Naive thymus-derived CD8-positive, alpha-beta T cell (primary cell): Measurements from ENCODE around the gene A1CF. TPM values are rescaled to one million over a fixed set of nuclear protein-coding genes. Genes with fewer than 3 reads are reported as not detected.
"Not testable (repeated sequence)": the region's sequence is repeated elsewhere in the genome, so short reads cannot be mapped to it uniquely, and the experiment has no call there.

Source experiments
- ATAC-seq, 2 donors: fragments of 150-1000 bp; cut with Tn5 transposase in 1 of 2; sonication (Bioruptor Pico), chemical (Tn5 transposase) in 1 of 2; 1 replicate in 1 of 2; 2 replicates in 1 of 2; pipeline ENCODE4 v1.10.0; 2021; ENCODE audit warnings: mild to moderate bottlenecking in 2 of 2, moderate library complexity in 2 of 2
- POLR2A ChIA-PET: fragments of 350-600 bp; sonication (Branson Sonifier 250); formaldehyde crosslinking; loops from one replicate; lab custom pipeline; 2021; ENCODE audit warnings: antibody characterized with exemption; lab: Charles Lee
- DNase-seq, 10 donors: peaks; one replicate each; pipeline versions ENCODE4 v3.0.0 to v3.0.0-alpha.2; 2020 to 2022
- H3K27ac Mint-ChIP-seq, 10 donors: one replicate each; pipeline ENCODE4 v1.8.0; 2020 to 2022; ENCODE audit warnings: mild to moderate bottlenecking in 10 of 10, mixed read lengths in 10 of 10, moderate library complexity in 4 of 10, inconsistent platforms in 1 of 10
- H3K27me3 Mint-ChIP-seq, 5 donors: one replicate each; pipeline ENCODE4 v1.8.0; 2021 to 2022; ENCODE audit warnings: mixed read lengths in 5 of 5
- H3K36me3 Mint-ChIP-seq, 3 donors: one replicate each; pipeline ENCODE4 v1.8.0; 2020 to 2022; ENCODE audit warnings: mixed read lengths in 3 of 3, mild to moderate bottlenecking in 2 of 3, inconsistent platforms in 1 of 3
- H3K4me1 Mint-ChIP-seq, 4 donors: one replicate each; pipeline ENCODE4 v1.8.0; 2021 to 2022; ENCODE audit warnings: mixed read lengths in 4 of 4
- H3K4me3 Mint-ChIP-seq, 10 donors: one replicate each; pipeline ENCODE4 v1.8.0; 2020 to 2022; ENCODE audit warnings: mild to moderate bottlenecking in 10 of 10, mixed read lengths in 10 of 10, moderate library complexity in 6 of 10, inconsistent platforms in 1 of 10
- H3K9me3 Mint-ChIP-seq, 9 donors: one replicate each; pipeline ENCODE4 v1.8.0; 2020 to 2022; ENCODE audit warnings: mixed read lengths in 9 of 9, mild to moderate bottlenecking in 3 of 9, inconsistent platforms in 1 of 9, moderate library complexity in 1 of 9
- polyA plus RNA-seq, 3 donors: library from polyadenylated mRNA; unstranded; fragments of 300-500 nt; fragmentation: Illumina TruSeq; gene quantifications; one replicate each; pipeline ENCODE4 v1.2.3, GENCODE V29; 2021
- total RNA-seq, 8 experiments: library from RNA in 2 of 8; stranded (reverse) in 2 of 8; gene quantifications; one replicate each; pipeline ENCODE4 v1.2.3 and lab custom pipeline; 2021 to 2026

The A1CF gene
- total and polyA plus RNA-seq, 5 experiments from 2014 or later, result not detected

GRCh38 chr10:50896721-50897120 lies 11.3 kb upstream of the A1CF start:
- ATAC-seq (no peak), DNase-seq (no peak)
- H3K9me3 Mint-ChIP-seq, result no peaks in the 10 kb centered on the region
- no peaks in the 10 kb centered on the region for H3K4me1 Mint-ChIP-seq
- H3K27me3 Mint-ChIP-seq, result peaks cover 10 to 27% (median 21%) of the 10 kb centered on the region in 5 donors
- no peaks in the 10 kb centered on the region for H3K36me3 Mint-ChIP-seq
- no peak overlapping the region for H3K4me3 Mint-ChIP-seq
- H3K27ac Mint-ChIP-seq, result no peak overlapping the region
- POLR2A ChIA-PET, result no interaction called here

- no peaks in the 10 kb centered on the region for H3K36me3 Mint-ChIP-seq
- POLR2A ChIA-PET, result no interaction called here
- no peaks in the 10 kb centered on the region for H3K4me1 Mint-ChIP-seq
- DNase-seq (no peak), ATAC-seq (no peak)
- no peak overlapping the region for H3K4me3 Mint-ChIP-seq
- no peaks in the 10 kb centered on the region for H3K9me3 Mint-ChIP-seq
- no peak overlapping the region for H3K27ac Mint-ChIP-seq
- peaks cover 11 to 17% (median 15%) of the 10 kb centered on the region in 5 donors for H3K27me3 Mint-ChIP-seq
These were observed 8.9 kb upstream of the A1CF start for GRCh38 chr10:50894312-50894711.

DNA sequence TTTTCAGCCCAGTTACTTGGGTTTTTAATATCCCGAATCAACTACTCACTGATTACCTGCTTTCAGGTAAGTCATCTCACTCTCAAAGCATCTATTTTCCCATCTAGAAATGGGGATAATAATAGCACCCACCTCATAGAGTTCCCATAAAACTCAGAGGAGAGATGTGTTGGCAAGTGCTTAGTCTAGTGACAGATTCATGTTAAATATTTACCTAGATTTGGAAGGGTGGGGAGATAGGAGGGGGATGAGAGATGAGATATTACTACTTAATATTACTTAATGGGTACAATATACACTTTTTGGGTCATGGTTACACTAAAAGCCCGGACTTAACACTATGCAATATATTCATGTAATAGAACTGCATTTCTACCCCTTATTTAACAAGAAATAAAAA lies 7.0 kb upstream of the A1CF start:
- DNase-seq (no peak), ATAC-seq (no peak)
- Mint-ChIP-seq H3K9me3 (no peaks in the 10 kb centered on the region), H3K27ac (no peak overlapping the region), H3K4me1 (no peaks in the 10 kb centered on the region), H3K4me3 (no peak overlapping the region), H3K27me3 (peaks cover 7 to 17% (median 13%) of the 10 kb centered on the region in 5 donors), H3K36me3 (no peaks in the 10 kb centered on the region)
- POLR2A ChIA-PET, result no interaction called here

DNA sequence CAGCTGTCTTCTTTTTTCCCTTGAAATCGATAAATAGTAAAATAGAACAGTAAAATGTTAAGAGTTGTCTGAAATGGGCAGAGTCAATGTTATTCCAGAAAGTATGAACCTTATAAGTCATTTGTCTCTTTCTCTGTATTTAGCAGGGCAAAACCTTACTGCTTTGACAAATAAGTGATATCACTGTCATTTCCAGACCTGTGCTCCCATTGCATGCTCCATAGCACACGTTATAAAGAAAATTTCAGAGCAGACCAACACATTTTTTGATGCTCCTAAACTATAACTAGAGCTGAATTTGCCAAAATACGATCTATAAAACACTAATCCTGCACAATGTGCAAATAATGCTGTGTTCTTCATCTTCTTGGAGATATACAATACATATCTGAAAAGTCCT lies 1.1 kb downstream of the A1CF start:
- DNase-seq (no peak), ATAC-seq (no peak)
- H3K4me1 Mint-ChIP-seq, result no peaks in the 10 kb centered on the region
- POLR2A ChIA-PET, result no interaction called here
- no peak overlapping the region for H3K27ac Mint-ChIP-seq
- no peaks in the 10 kb centered on the region for H3K9me3 Mint-ChIP-seq
- H3K36me3 Mint-ChIP-seq, result no peaks in the 10 kb centered on the region
- no peak overlapping the region for H3K4me3 Mint-ChIP-seq
- H3K27me3 Mint-ChIP-seq, result peaks cover 3 to 34% (median 13%) of the 10 kb centered on the region in 5 donors

- ATAC-seq, result no peak
- H3K27me3 Mint-ChIP-seq, result peaks cover 3 to 28% (median 12%) of the 10 kb centered on the region in 5 donors
- no peaks in the 10 kb centered on the region for H3K36me3 Mint-ChIP-seq
- no peak overlapping the region for H3K27ac Mint-ChIP-seq
- no peak for DNase-seq
- no peaks in the 10 kb centered on the region for H3K9me3 Mint-ChIP-seq
- POLR2A ChIA-PET, result no interaction called here
- H3K4me1 Mint-ChIP-seq, result no peaks in the 10 kb centered on the region
- H3K4me3 Mint-ChIP-seq, result no peak overlapping the region
These were observed 1.8 kb downstream of the A1CF start for GRCh38 chr10:50883629-50884028.

DNA sequence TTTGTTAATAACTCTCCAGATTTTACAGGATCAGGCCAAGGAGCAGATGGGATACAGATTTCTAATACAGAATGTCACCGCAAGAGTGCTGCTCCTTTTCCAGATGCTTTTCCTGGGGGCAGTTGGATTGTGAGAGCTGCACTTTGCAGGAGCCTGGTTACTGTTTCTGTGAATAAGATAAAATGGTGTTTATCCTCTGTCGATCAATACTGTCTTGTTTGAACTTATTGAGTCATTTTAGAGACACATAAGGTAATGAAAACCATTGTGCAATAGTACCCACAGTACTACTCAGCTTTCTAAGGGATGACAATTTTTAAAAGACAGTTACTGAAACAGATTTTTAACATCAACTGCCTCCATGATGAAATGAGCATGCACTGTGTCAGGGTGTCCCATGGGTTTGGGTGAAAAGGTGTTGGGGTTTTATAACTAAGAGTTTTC lies 2.9 kb downstream of the A1CF start:
- peaks cover 3 to 28% (median 12%) of the 10 kb centered on the region in 5 donors for H3K27me3 Mint-ChIP-seq
- H3K27ac Mint-ChIP-seq, result no peak overlapping the region
- no peaks in the 10 kb centered on the region for H3K4me1 Mint-ChIP-seq
- no peak for ATAC-seq
- POLR2A ChIA-PET, result no interaction called here
- no peaks in the 10 kb centered on the region for H3K9me3 Mint-ChIP-seq
- DNase-seq, result no peak
- H3K36me3 Mint-ChIP-seq, result no peaks in the 10 kb centered on the region
- H3K4me3 Mint-ChIP-seq, result no peak overlapping the region

GRCh38 chr10:50881046-50881445 lies 4.4 kb downstream of the A1CF start:
- POLR2A ChIA-PET, H3K9me3 Mint-ChIP-seq, DNase-seq, H3K36me3 Mint-ChIP-seq, H3K4me3 Mint-ChIP-seq, H3K4me1 Mint-ChIP-seq, ATAC-seq, H3K27ac Mint-ChIP-seq: not testable (repeated sequence)
- peaks cover 3 to 17% (median 8%) of the 10 kb centered on the region in 5 donors for H3K27me3 Mint-ChIP-seq

DNA sequence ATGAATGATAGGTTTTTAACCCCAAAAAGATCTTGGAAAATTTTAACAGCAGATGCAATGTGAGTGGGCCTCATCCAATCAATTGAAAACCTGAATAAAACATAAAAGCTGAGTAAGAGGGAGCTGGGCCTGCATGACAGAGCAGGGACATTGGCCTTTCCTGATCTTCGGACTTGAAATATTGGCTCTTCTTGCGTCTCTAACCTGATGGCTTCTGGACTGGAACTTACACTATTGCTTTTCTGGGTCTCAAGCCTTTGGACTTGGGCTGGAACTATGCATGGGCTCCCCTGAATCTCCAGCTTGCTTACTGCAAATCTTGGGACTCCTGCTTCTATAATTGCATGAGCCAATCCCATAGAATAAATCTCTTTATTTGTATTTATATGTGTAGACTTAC lies 9.0 kb downstream of the A1CF start:
- POLR2A ChIA-PET, result no interaction called here

GRCh38 chr10:50874723-50875122 lies 10.7 kb downstream of the A1CF start:
- no peaks in the 10 kb centered on the region for H3K4me1 Mint-ChIP-seq
- POLR2A ChIA-PET, result no interaction called here
- no peak overlapping the region for H3K4me3 Mint-ChIP-seq
- ATAC-seq (no peak), DNase-seq (no peak)
- no peaks in the 10 kb centered on the region for H3K9me3 Mint-ChIP-seq
- H3K36me3 Mint-ChIP-seq, result no peaks in the 10 kb centered on the region
- no peak overlapping the region for H3K27ac Mint-ChIP-seq
- peaks cover 0 to 13% (median 1%) of the 10 kb centered on the region in 5 donors for H3K27me3 Mint-ChIP-seq

More for the DNA sequence above, 9.0 kb downstream of the A1CF start:
- H3K9me3 Mint-ChIP-seq, result no peaks in the 10 kb centered on the region
- no peaks in the 10 kb centered on the region for H3K36me3 Mint-ChIP-seq
- no peak for DNase-seq
- peaks cover 0 to 13% (median 1%) of the 10 kb centered on the region in 5 donors for H3K27me3 Mint-ChIP-seq
- no peaks in the 10 kb centered on the region for H3K4me1 Mint-ChIP-seq
- H3K27ac Mint-ChIP-seq, result no peak overlapping the region
- no peak overlapping the region for H3K4me3 Mint-ChIP-seq
- no peak for ATAC-seq

DNA sequence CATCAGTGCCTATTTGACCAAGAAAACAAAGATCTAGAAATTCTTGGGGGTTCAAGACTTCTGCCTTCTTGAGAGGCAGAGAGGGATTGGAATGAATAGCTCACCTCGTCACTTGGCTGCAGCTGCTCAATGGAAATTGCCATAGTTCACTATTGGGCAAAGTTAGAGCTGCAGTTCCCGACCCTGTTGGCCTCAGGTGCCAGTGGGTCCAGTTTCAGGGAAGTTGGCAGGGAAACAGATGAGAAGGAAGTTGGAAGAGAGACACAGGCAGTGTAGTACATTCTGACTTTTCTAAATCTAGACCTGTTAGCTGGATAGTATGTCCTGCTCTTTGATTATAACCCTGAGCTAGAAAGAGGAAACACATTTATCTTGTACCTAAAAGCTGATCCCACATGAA lies 19.1 kb downstream of the A1CF start:
- H3K27me3 Mint-ChIP-seq, result peaks cover 10 to 40% (median 19%) of the 10 kb centered on the region in 5 donors
- H3K4me3 Mint-ChIP-seq, result no peak overlapping the region
- H3K36me3 Mint-ChIP-seq, result no peaks in the 10 kb centered on the region
- H3K27ac Mint-ChIP-seq, result no peak overlapping the region
- no peaks in the 10 kb centered on the region for H3K9me3 Mint-ChIP-seq
- DNase-seq, result no peak
- ATAC-seq, result no peak
- POLR2A ChIA-PET, result no interaction called here
- H3K4me1 Mint-ChIP-seq, result peaks cover 0 to 2% (median 0%) of the 10 kb centered on the region in 4 donors

GRCh38 chr10:50862719-50863118 lies 22.7 kb downstream of the A1CF start:
- POLR2A ChIA-PET, result no interaction called here
- Mint-ChIP-seq H3K27me3 (peaks cover 10 to 32% (median 17%) of the 10 kb centered on the region in 5 donors), H3K36me3 (no peaks in the 10 kb centered on the region), H3K4me1 (no peaks in the 10 kb centered on the region), H3K9me3 (no peaks in the 10 kb centered on the region), H3K27ac (no peak overlapping the region), H3K4me3 (no peak overlapping the region)
- no peak for ATAC-seq
- no peak for DNase-seq

DNA sequence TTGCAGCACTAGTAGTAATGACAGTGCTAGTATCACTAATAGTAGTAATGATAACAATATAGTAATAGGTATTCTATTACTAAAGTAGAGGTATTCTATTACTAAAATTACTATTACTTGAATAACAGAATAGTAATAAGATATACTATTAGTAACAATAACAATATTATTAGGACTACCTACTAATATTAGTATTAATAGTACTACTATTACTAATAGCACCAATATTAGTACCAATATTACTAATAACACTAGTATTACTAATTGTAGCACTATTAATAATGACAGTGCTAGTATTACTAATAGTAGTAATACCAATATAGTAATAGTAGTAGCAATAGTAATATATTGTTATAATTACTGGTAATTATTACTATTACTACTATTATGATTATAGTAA lies 24.1 kb downstream of the A1CF start:
- Mint-ChIP-seq H3K27me3 (peaks cover 8 to 28% (median 13%) of the 10 kb centered on the region in 5 donors), H3K36me3 (no peaks in the 10 kb centered on the region), H3K4me3 (no peak overlapping the region), H3K9me3 (no peaks in the 10 kb centered on the region), H3K27ac (no peak overlapping the region), H3K4me1 (no peaks in the 10 kb centered on the region)
- ATAC-seq (no peak), DNase-seq (no peak)
- POLR2A ChIA-PET, result no interaction called here

DNA sequence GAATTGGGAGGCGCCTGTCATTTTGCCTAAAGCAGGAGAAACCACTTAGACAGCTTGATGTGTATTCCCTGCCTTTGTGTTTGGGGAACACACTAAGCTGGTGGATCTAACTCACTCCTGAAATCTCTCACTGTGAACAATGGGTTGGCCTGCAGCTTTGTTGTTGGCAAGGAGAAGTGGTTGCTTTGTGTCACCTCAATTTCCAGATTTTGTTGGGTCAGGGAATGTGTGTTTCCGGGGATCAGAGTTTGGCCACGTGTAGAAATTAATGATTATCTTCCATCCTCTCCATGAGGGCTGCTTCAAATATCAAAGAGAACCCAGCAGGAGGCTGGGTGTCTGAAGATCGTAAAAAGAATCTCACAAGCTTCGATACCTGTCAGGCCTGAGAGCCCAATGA lies 27.8 kb downstream of the A1CF start:
- H3K9me3 Mint-ChIP-seq, result no peaks in the 10 kb centered on the region

GRCh38 chr10:50855461-50855860 lies 30.0 kb downstream of the A1CF start:
- H3K4me1 Mint-ChIP-seq, result no peaks in the 10 kb centered on the region
- ATAC-seq (no peak), DNase-seq (no peak)
- no peak overlapping the region for H3K4me3 Mint-ChIP-seq
- no peak overlapping the region for H3K27ac Mint-ChIP-seq
- POLR2A ChIA-PET, result no interaction called here
- no peaks in the 10 kb centered on the region for H3K36me3 Mint-ChIP-seq
- no peaks in the 10 kb centered on the region for H3K9me3 Mint-ChIP-seq
- H3K27me3 Mint-ChIP-seq, result peaks cover 15 to 38% (median 20%) of the 10 kb centered on the region in 5 donors

More for the DNA sequence above, 27.8 kb downstream of the A1CF start:
- DNase-seq (no peak), ATAC-seq (no peak)
- no peaks in the 10 kb centered on the region for H3K36me3 Mint-ChIP-seq
- H3K4me3 Mint-ChIP-seq, result no peak overlapping the region
- POLR2A ChIA-PET, result no interaction called here
- H3K27me3 Mint-ChIP-seq, result peaks cover 13 to 27% (median 15%) of the 10 kb centered on the region in 5 donors
- H3K4me1 Mint-ChIP-seq, result no peaks in the 10 kb centered on the region
- no peak overlapping the region for H3K27ac Mint-ChIP-seq
